ENCODE data around the gene PFDN5. TPM values are rescaled to one million over a fixed set of nuclear protein-coding genes. Genes with fewer than 3 reads are reported as not detected.

PFDN5 gene
- 482 TPM for polyA plus RNA-seq (2013, experiment 1 of 2)
- 474 TPM for polyA plus RNA-seq (2013, experiment 2 of 2)

DNA sequence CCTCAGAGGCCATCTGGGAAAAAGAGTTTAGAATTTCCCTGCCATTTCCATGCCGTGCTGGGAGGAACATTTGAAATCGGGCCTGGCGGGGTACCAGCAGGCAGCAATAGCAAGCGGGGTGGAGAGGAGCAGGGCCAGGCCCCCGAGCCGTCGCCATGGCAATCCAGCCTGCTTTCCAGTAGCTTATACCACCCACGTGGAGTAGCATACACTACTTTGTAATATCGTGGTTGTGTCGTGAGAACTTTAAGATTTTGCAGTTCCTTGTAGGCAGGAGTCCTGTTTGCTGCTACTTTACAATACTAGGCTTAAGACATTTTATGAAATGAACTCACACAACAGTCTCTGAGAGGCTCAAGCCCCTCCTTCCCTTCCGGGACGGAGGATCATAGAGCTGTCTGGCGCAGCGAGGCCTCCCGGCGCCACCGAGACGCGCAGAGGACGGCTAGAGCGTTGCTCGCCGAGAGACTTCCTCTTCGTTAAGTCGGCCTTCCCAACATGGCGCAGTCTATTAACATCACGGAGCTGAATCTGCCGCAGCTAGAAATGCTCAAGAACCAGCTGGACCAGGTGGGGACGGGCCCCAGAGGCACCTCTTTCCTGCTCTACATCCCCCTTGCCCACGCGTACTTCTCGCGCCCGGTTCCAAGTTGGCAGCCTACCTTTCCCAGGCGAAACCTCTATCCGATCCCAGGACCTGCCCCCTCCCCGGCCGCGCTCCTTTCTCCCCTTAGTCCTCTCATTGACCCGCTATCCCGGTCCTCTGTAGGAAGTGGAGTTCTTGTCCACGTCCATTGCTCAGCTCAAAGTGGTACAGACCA lies at the start of gene PFDN5:
TSS of gene PFDN5 (plus strand) at position 473 of the 821 bp plus-strand sequence. CDS start at position 499, 26 bp downstream.
- Histone ChIP-seq H2AK5ac (ENCODE audit: low read depth, low read length) (peak within 1 kb of the TSS; percentile 9), H4K91ac (ENCODE audit: low read depth, low read length, poor library complexity) (no peak within 1 kb of the TSS), H3K23ac (ENCODE audit: low read depth, low read length, poor library complexity) (no peak within 1 kb of the TSS), H3K36me3 (replicated peaks in 1 of 2; ENCODE audit: control insufficient read depth in 2 of 2, insufficient read depth in 2 of 2, low read length in 2 of 2) (peaks cover 34 to 69% of the 10 kb centered on the region in 2 donors), H3K4ac (ENCODE audit: low read length) (no peak within 1 kb of the TSS), H2BK120ac (ENCODE audit: low read depth, low read length) (no peak within 1 kb of the TSS), H3K9me3 (replicated peaks in 1 of 2; ENCODE audit: control insufficient read depth in 2 of 2, insufficient read depth in 1 of 2, low read depth in 1 of 2, low read length in 2 of 2) (no peaks in the 10 kb centered on the region), H3K14ac (ENCODE audit: low read length) (no peak within 1 kb of the TSS), H3K4me1 (ENCODE audit: control insufficient read depth in 2 of 2, insufficient read depth in 1 of 2, low read depth in 1 of 2, low read length in 2 of 2) (peaks cover 7 to 8% of the 10 kb centered on the region in 2 donors), H2BK15ac (ENCODE audit: low read length) (no peak within 1 kb of the TSS), H2BK5ac (ENCODE audit: low read length) (no peak within 1 kb of the TSS), H3K4me3 (ENCODE audit: low read length in 2 of 2) (peak within 1 kb of the TSS; percentile 66 to 87), H3K4me2 (ENCODE audit: insufficient read depth, low read length, poor library complexity, severe bottlenecking) (peak within 1 kb of the TSS; percentile 54), H2AFZ (ENCODE audit: low read length) (peak within 1 kb of the TSS; percentile 87), H3K79me1 (ENCODE audit: low read depth, low read length) (peaks cover 7% of the 10 kb centered on the region), H2BK12ac (ENCODE audit: low read length) (no peak within 1 kb of the TSS), H3K18ac (ENCODE audit: low read length) (peak within 1 kb of the TSS; percentile 90), H4K8ac (ENCODE audit: low read depth, low read length) (no peak within 1 kb of the TSS), H3K27me3 (ENCODE audit: control insufficient read depth in 3 of 3, insufficient read depth in 3 of 3, low read depth in 1 of 3, low read length in 3 of 3) (no peaks in the 10 kb centered on the region), H3K27ac (replicated peaks; ENCODE audit: low read length) (peak within 1 kb of the TSS; percentile 18), H3K9ac (ENCODE audit: low read depth, low read length, poor library complexity) (peak within 1 kb of the TSS; percentile 91)
- no CpG with 5 or more reads among the region's 42 CpGs for WGBS, 2 donors (ENCODE audit: extremely low coverage in 2 of 2, insufficient read length in 2 of 2, insufficient replicate concordance in 1 of 2)
- DNase-seq (ENCODE audit: low spot score) = peak; percentile 76

DNA sequence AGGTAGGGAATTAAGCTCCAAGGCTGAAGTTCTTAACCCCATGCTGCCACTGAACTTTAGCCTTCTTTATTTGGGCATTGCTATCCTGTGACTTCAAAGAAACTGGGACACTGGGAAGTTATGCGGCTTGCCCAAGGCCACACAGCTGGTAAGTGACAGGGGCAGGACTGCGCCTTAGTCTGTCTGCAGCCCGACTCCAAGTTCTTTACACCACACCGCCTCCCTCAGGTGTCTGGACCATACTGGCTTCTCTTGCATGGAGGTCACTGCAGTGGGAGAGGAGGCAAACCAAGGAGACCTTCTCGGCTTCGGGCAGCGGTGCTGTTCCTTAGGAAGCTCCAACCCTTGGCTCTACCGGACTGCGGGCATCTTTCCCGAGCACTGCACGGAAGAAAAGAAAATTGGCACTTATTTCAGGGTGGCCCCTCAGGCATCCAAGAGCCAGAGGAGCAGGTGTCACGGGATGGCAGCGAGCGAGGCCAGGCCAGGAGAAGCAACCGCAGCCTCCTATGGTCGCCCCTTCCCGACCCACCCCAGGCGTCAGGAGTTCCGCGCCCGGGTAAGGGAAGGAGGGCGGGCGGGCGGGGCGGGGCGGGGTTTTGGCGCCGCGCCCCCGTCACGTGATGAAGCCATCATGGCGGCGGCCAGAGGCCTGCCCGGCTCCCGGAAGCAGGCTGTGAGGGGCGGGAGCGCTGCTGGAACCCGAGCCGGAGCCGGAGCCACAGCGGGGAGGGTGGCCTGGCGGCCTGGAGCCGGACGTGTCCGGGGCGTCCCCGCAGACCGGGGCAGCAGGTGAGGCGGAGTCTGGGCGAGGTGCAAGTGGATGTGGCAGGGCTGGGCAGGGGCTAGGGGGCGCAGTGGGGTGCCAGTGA lies 43.6 kb upstream of the PFDN5 start:
- peak overlapping the region; percentile 91 for H3K18ac ChIP-seq (ENCODE audit: low read length)
- peak overlapping the region; percentile 91 for H3K4me2 ChIP-seq (ENCODE audit: insufficient read depth, low read length, poor library complexity, severe bottlenecking)
- no peak overlapping the region for H2BK15ac ChIP-seq (ENCODE audit: low read length)
- H3K4ac ChIP-seq (ENCODE audit: low read length) = no peak overlapping the region
- no peak overlapping the region for H4K91ac ChIP-seq (ENCODE audit: low read depth, low read length, poor library complexity)
- H3K4me3 ChIP-seq (ENCODE audit: low read length in 2 of 2) = peak overlapping the region; percentile 77 to 93
- H3K27ac ChIP-seq (replicated peaks; ENCODE audit: low read length) = peak overlapping the region; percentile 43
- no peaks in the 10 kb centered on the region for H3K9me3 ChIP-seq (replicated peaks in 1 of 2; ENCODE audit: control insufficient read depth in 2 of 2, insufficient read depth in 1 of 2, low read depth in 1 of 2, low read length in 2 of 2)
- WGBS, 2 donors (ENCODE audit: extremely low coverage in 2 of 2, insufficient read length in 2 of 2, insufficient replicate concordance in 1 of 2) = no CpG with 5 or more reads among the region's 51 CpGs
- H4K8ac ChIP-seq (ENCODE audit: low read depth, low read length) = peak overlapping the region; percentile 93
- H3K9ac ChIP-seq (ENCODE audit: low read depth, low read length, poor library complexity) = peak overlapping the region; percentile 98
- H3K36me3 ChIP-seq (replicated peaks in 1 of 2; ENCODE audit: control insufficient read depth in 2 of 2, insufficient read depth in 2 of 2, low read length in 2 of 2) = peaks cover 8 to 9% of the 10 kb centered on the region in 2 donors
- H3K79me1 ChIP-seq (ENCODE audit: low read depth, low read length) = peaks cover 7% of the 10 kb centered on the region
- peak; percentile 75 for DNase-seq (ENCODE audit: low spot score)
- peak overlapping the region; percentile 99 for H3K14ac ChIP-seq (ENCODE audit: low read length)
- no peak overlapping the region for H2BK120ac ChIP-seq (ENCODE audit: low read depth, low read length)
- H3K4me1 ChIP-seq (ENCODE audit: control insufficient read depth in 2 of 2, insufficient read depth in 1 of 2, low read depth in 1 of 2, low read length in 2 of 2) = peaks cover 12% of the 10 kb centered on the region in 2 donors
- H2AK5ac ChIP-seq (ENCODE audit: low read depth, low read length) = peak overlapping the region; percentile 63
- H2BK5ac ChIP-seq (ENCODE audit: low read length) = peak overlapping the region; percentile 75
- peak overlapping the region; percentile 90 for H2AFZ ChIP-seq (ENCODE audit: low read length)
- no peak overlapping the region for H2BK12ac ChIP-seq (ENCODE audit: low read length)
- H3K27me3 ChIP-seq (ENCODE audit: control insufficient read depth in 3 of 3, insufficient read depth in 3 of 3, low read depth in 1 of 3, low read length in 3 of 3) = peaks cover 0 to 2% (median 0%) of the 10 kb centered on the region in 3 experiments
- H3K23ac ChIP-seq (ENCODE audit: low read depth, low read length, poor library complexity) = peak overlapping the region; percentile 97

DNA sequence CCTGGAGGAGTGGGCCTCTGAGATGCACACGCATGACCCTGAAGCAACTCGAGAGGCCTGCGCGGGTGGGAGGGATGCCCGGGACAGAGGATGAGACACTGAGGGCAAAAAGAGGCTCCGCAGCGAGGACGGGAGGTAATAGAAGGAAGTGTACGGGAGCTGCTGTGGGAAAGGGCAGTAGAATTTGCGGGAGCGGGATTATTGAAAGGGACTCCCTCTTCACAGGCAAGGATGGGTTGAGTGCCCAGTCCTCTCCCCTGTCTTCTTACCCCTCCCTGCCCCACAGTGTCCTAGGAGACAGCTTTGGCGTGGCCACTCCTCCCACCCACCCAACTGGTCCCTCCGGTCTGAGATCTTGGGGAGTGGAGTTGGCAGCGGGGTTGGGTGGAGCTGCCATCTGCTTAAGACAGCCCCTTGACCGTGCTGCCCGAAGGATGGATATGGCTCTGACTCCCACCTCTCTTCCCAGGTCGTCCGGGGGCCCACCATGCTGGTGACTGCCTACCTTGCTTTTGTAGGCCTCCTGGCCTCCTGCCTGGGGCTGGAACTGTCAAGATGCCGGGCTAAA lies 42.9 kb upstream of the PFDN5 start:
- Histone ChIP-seq H3K23ac (ENCODE audit: low read depth, low read length, poor library complexity) (peak overlapping the region; percentile 97), H2BK15ac (ENCODE audit: low read length) (peak overlapping the region; percentile 55), H3K79me1 (ENCODE audit: low read depth, low read length) (peaks cover 7% of the 10 kb centered on the region), H2BK5ac (ENCODE audit: low read length) (peak overlapping the region; percentile 75), H3K27me3 (ENCODE audit: control insufficient read depth in 3 of 3, insufficient read depth in 3 of 3, low read depth in 1 of 3, low read length in 3 of 3) (peaks cover 0 to 2% (median 0%) of the 10 kb centered on the region in 3 experiments), H4K8ac (ENCODE audit: low read depth, low read length) (peak overlapping the region; percentile 93), H3K9me3 (replicated peaks in 1 of 2; ENCODE audit: control insufficient read depth in 2 of 2, insufficient read depth in 1 of 2, low read depth in 1 of 2, low read length in 2 of 2) (no peaks in the 10 kb centered on the region), H3K18ac (ENCODE audit: low read length) (peak overlapping the region; percentile 91), H2AFZ (ENCODE audit: low read length) (peak overlapping the region; percentile 90), H3K14ac (ENCODE audit: low read length) (peak overlapping the region; percentile 99), H2AK5ac (ENCODE audit: low read depth, low read length) (peak overlapping the region; percentile 63), H2BK120ac (ENCODE audit: low read depth, low read length) (peak overlapping the region; percentile 41), H3K4ac (ENCODE audit: low read length) (peak overlapping the region; percentile 76), H3K36me3 (replicated peaks in 1 of 2; ENCODE audit: control insufficient read depth in 2 of 2, insufficient read depth in 2 of 2, low read length in 2 of 2) (peaks cover 8 to 9% of the 10 kb centered on the region in 2 donors), H3K27ac (replicated peaks; ENCODE audit: low read length) (peak overlapping the region; percentile 43), H3K4me2 (ENCODE audit: insufficient read depth, low read length, poor library complexity, severe bottlenecking) (peak overlapping the region; percentile 91), H3K4me3 (ENCODE audit: low read length in 2 of 2) (peak overlapping the region; percentile 77 to 93), H3K4me1 (ENCODE audit: control insufficient read depth in 2 of 2, insufficient read depth in 1 of 2, low read depth in 1 of 2, low read length in 2 of 2) (peaks cover 12% of the 10 kb centered on the region in 2 donors), H4K91ac (ENCODE audit: low read depth, low read length, poor library complexity) (no peak overlapping the region), H3K9ac (ENCODE audit: low read depth, low read length, poor library complexity) (peak overlapping the region; percentile 98), H2BK12ac (ENCODE audit: low read length) (no peak overlapping the region)
- no peak for DNase-seq (ENCODE audit: low spot score)
- whole genome bisulfite sequencing, 2 donors (ENCODE audit: extremely low coverage in 2 of 2, insufficient read length in 2 of 2, insufficient replicate concordance in 1 of 2) = no CpG with 5 or more reads among the region's 19 CpGs
